Measurements from ENCODE around the gene MIP.

- no peak for TF ChIP-seq CTCF (IDR thresholded peaks at IDR 0.05; ENCODE audit: low read depth, low read length, poor library complexity, severe bottlenecking)
- TF ChIP-seq EZH2phosphoT487 (IDR thresholded peaks at IDR 0.05; ENCODE audit: borderline replicate concordance, low read length): no peak
These were observed 16.9 kb downstream of the MIP start for GRCh38 chr12:56437430-56438176.
